ENCODE results near the gene BTRC.

BTRC gene

DNA sequence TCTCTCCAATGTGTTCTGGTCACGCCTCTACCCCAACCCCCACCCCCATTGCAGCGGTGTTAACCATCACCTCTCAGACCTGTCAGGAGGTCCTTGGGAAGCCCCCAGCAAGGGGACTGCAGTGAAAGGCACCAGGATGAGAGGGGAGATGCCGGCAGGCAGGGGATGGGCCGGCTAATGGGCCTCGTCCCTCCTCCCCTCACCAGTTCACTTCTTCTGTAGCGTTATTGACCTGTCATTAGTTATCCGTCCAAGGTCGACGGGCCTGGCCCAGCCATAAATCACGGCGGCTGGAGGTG, 215.3 kb downstream of the BTRC start:
- DNase-seq (ENCODE audit: low read depth), result no peak

DNA sequence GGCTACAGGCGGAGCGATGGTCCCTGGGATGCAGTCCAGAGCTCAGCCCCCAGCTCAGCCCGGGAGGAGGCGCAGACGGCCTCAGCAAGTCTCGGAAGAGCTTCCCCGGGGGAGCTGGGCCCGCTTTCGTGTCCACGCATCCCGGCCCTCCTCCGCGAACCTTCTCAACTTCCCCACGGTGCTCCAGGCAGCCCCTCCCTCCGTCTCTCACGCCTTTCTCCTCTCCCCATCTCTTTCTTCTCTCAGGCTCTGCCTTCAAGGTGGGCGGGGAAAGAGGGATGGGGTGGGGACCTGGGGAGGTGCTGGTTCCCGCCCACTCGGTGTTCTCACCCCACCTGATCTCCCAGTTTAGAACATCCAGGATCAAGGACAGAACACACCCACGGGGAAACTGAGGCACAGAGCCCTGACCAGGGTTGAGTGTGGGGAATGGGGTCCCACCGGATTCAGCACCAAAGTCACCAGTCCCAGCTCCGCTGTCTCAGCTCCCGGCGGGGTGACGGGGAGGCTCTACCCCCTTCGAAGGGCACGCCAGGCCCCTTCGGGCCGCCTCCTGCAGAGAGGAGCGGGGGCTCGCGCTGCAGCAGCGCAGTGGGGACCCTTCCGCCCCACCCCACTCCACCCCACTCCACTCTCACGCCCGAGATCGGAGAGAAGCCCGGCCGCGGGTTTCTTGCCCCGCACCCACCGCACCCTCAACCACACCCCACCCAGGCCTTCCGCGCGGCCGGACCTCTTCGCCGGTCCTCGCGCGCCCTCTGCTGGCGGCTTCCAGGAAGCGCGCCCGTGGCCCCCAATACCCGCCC, 215.9 kb downstream of the BTRC start:
- peak; percentile 75 for DNase-seq (ENCODE audit: low read depth)

DNA sequence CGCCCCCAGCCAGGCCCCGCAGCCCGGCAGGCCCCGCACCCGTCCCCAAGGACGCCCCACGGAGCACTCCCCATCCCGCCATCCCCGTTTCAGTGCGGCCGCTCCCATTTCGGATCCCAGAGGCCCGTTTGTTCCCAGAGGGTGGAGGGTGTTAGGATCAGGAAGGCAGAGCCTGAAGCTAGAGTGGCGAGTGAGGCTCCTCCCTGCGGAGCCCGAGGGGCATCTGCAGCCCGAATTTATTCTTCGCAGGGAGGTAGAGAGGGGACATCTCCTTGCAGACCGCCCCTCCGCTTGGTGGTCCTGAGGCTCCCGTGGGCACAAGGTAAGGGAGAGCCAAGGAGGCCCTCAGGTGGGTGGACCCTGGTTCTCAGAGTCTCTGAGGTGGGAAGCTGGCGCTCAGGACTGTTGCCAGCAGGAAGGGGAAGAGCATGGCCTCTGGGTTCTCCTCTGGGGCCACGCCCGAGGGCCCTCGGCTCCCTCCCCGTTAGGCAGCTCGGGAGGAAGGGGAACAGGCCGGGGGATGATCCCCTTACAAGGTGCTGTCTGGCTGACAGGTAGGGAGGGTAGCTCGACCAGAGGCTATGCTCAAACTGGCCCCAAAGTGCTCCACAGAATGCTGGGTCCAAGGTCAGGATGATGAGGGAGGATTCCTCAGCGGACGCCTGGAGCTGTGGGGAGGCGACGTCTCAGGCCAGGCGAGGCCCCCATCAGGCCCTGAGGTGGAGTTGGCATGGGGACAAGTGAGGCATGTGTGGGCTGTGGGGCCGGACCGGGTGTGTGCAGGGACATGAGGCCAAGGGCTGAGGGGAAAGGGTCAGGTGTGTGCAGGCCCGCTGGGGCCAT, 216.7 kb downstream of the BTRC start:
- DNase-seq (ENCODE audit: low read depth), result no peak

DNA sequence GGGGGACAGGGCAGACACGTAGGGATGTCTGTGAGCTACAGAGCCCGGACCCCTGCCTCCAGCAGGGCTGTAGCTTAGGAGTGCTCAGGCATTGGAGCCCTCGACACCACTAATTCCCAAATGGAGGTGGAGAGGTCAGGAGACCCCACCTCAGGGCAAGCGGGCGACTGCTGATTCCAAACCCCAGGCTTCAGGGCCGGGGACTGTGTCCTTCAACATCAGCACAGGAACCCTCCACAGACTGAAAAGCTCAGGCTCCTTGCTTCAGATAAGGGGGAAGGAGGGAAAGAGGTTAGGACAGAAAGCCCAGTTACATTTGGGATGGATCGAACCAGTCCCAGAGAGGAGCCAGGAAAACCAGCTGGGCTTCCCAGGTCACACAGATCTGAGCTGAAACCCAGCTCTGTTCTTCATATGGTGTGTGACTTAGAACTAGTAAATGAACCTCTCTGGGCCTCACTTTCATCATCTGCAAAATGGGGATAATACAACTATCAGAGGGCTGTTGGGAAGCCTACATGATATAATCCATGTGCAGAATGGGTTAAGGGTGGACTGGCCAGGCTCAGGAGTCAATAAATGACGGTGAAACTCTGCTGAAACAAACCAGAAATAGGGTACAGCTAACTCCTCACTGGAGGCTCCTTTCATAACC, 217.4 kb downstream of the BTRC start:
- DNase-seq (ENCODE audit: low read depth), result no peak

DNA sequence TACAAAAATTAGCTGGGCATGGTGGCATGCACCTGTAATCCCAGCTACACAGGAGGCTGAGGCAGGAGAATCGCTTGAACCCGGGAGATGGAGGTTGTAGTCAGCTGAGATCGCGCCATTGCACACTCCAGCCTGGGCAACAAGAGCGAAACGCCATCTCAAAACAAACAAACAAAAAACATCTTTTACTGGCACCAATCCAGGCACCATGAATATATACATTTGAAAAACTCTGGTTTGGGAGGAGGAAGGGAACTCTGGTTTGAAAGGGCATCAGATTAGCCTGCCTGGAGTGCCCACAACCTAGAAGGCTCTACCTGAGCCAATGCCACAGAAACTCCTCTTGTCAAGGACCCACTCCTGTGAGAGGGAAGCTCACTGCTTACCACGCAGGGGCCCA, 218.2 kb downstream of the BTRC start:
- no peak for DNase-seq (ENCODE audit: low read depth)

DNA sequence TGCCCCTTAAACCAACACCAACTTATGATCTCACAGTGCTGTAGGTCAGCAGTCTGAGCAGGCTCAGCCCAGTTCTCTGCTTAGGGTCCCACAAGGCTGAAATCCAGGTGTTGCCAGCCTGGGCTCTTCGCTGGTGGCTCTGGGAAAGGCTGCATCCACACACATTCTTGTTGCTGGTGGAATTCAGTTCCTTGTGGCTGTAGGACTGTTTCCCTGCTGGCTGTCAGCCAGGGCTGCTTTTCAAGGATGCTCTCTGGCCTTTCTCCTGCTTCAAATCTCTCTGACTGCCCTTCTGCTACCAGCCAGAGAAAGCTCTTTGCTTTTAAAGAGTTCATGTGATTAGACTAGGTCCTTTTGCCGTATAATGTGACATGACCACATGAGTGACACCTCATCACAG, 218.8 kb downstream of the BTRC start:
- DNase-seq (ENCODE audit: low read depth), result no peak

DNA sequence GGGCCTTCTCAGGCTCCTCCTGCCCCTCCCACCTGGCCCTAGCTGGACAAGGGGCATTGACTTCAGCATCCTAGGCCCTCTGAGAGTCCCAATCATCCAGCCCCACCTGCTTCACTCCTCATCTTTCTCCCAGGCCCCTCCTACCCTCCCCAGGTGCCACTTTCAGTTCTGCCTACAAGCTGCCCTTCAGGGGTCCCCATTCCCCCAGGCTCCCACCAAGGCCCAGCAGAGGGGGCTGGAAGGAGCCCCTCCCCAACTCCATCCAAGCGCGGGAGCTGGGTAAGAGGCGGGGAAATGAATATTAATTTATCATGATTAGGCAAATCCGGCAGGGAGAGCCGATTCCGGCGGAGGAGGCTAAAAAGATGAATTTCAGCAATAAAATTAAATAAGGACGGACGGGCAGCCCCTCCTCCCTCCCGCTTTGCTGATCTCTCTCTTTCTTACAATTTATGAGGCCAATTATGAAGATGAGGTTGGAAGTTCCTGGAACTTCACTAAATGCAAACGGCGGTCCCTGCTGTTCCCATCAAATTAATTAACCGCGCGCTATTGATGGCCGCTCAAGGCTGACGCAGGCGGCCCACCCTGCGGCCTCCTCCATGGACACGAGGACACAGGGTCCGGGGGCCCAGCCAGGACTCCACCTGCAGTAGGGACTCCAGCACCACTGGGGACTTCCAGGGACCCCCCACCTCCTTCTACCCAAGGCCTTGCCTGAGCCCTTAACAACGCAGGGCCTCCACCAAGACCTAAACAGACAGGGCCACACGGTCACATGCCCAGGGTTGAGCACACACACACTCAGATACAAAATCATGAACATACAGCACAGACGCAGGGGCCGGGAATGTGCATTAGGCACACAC, 220.2 kb downstream of the BTRC start:
- no peak for DNase-seq (ENCODE audit: low read depth)

DNA sequence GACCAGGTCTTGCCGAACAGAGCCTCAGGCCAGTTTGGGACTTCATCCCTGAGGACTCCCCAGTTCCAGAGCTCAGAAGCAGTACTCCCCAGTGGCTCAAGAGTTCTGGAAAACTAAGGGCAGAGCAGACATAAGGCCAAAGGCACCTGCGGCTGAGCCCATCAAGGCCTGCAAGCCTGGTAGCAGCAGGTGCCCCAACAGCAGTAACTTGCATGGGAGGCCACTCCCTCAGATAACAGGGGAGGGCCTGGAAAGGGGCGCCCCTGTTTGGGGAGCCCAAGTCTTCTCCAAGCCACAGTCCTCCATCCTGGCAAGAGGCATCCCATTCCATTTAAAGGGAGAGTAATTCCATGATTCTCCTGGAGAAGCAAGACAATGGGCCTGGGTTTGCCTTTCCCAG, 221.1 kb downstream of the BTRC start:
- no peak for DNase-seq (ENCODE audit: low read depth)

DNA sequence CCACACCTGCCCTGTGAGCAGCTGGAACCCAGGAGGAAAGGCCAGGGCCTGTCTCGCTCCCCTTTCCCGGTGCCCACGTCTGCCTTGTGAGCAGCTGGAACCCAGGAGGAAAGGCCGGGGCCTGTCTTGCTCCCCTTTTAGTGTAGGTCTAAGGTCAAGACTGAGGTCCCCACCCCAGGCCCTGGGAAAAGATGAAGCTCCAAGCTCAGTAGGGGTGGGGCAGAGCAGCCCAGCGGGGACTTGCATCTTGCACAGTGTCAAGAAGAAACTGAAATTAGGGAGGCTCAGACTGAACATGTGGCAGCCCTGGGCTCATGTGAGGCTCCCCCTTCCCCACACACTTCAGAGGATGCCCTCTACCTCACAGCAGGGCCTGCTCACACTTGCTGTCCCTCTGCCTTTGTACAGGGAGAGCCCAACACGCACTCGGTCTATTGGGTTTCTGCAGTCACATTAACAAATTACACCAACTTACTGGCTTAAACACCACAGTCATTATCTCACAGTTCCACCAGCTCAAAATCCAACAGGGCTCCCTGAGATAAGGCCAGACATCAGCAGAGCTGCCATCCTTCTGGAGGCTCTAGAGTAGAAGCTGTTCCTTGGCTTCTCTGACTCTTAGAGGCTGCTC, 221.7 kb downstream of the BTRC start:
- DNase-seq (ENCODE audit: low read depth), result no peak

DNA sequence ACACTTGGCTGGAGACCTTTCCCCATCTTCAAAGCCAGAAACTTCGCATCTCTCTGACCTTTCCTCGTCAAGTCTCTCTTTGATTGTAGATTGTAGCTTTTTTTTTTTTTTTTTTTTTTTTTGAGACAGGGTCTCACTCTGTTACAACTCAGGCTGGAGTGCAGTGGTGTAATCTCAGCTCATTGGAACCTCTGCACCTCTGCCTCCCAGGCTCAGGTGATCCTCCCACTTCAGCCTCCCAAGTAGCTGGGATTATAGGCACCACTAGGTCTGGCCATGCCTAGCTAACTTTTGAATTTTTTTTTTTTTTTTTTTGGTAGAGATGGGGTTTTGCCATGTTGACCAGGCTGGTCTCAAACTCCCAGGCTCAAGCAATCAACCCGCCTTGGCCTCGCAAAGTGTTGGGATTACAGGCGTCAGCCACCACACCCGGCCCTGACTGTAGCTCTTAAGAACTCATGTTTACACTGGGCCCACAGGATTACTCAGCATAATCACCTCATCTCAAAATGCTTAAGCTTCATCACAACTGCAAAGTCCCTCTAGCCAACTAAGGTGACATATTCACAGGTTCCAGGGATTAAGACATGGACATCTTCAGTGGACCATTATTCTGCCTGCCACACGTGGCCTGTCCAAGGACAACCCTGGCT, 222.4 kb downstream of the BTRC start:
- no peak for DNase-seq (ENCODE audit: low read depth)

DNA sequence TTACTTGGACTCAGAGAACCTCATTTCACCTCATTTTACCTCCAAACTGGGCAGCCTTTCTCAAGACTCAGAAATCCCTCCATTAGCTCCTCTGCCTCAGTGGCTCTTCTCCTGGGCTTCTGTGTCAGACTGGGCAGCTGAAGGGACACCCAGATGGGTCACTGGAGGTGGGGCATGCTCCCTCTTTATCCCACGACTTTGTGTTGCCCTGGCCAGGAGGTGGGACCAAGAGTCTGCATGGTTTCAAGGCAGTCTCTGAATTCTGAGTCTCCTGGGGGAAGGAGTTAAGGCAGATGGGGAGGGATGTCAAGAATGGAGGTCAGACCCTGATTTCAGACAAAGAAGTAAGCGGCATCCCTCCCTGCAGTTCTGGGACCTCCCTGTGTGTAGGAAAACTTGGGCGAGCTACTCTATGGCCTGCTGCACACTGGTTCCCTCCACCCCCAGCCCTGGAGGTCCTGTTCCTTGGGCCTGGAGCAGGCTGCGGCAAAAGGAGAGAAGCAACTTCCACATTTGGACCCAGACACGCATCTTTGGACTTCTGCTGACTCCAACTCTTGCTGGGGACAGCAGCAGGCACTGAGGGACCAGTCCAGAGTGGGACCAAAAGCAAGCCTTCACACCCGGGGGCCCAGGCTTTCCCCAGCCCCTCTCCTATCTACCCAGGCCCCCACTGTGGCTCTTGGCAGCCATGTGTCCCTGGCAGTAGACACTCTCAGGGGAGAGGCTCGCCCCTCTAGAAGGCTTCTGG, 223.3 kb downstream of the BTRC start:
- no peak for DNase-seq (ENCODE audit: low read depth)

DNA sequence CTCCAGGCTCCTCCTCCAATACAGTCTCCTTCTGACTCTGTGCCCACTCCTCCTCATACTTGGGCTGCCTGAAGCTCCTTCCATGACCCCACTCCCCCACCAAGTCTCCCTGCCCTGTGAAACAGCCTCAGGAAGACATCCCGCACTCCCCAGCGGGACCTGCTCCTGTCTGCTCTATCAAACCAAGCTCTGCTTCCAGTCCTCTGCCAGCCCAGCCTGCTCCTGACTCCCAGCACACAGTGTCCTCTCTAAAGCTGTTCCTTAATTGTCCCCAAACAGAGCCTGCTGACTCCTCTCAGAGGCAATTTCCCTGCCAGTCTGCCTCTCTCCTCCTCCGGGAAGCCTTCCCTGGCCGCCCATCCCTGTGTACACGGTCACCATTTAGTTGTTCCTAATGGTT, 224.2 kb downstream of the BTRC start:
- no peak for DNase-seq (ENCODE audit: low read depth)

DNA sequence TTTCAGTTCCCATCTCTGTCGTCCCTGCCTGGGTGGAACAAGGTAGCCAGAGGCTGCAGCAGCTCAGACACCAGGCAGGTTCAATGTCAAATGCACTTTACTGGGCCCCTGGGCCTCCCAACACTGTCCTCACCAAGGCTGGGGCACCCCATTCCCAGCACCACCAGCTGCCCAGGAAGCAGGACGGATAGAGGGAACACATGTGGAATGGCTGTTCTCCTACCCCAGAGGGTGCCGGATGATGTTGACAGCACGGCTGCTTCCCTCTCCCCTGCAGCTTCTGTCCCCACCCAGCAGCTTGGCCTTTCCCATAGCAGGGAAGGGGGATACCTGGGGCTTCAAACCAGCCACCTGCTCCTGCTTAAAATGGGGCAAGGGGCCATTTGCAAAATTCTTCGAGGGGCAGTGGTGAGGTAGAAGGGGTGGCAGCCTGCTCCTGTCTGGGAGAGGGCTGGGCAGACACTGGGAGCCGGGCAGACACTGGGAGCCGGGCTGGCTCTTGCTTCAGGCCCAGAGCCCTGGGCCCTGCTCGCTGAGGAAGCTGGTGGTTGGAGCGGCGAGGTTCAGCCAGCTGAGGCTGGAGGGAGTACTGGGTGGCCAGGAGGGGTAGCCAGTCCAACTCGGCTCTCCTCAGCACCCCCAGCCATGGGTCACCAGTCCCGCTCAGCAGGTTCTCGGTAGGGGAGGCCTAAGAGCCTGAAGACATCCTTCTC, 225.0 kb downstream of the BTRC start:
- DNase-seq (ENCODE audit: low read depth), result no peak

DNA sequence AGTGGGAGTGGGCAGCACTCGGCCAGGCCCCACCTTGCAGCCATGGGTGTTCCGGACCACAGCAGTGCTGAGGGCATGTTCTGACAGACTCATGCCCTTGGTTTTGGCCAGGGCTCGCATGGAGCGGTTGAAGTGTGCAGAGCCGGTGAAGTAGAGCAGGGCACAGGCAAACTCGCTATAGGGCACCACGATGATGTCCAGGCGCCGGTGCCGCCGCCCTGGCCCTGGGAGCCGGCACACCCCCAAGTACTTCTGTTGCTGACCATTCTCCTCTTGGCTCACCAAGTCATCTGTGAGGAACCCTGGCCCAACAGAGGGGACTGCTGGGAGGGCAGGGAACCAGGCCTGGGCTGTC, 225.5 kb downstream of the BTRC start:
- no peak for DNase-seq (ENCODE audit: low read depth)

DNA sequence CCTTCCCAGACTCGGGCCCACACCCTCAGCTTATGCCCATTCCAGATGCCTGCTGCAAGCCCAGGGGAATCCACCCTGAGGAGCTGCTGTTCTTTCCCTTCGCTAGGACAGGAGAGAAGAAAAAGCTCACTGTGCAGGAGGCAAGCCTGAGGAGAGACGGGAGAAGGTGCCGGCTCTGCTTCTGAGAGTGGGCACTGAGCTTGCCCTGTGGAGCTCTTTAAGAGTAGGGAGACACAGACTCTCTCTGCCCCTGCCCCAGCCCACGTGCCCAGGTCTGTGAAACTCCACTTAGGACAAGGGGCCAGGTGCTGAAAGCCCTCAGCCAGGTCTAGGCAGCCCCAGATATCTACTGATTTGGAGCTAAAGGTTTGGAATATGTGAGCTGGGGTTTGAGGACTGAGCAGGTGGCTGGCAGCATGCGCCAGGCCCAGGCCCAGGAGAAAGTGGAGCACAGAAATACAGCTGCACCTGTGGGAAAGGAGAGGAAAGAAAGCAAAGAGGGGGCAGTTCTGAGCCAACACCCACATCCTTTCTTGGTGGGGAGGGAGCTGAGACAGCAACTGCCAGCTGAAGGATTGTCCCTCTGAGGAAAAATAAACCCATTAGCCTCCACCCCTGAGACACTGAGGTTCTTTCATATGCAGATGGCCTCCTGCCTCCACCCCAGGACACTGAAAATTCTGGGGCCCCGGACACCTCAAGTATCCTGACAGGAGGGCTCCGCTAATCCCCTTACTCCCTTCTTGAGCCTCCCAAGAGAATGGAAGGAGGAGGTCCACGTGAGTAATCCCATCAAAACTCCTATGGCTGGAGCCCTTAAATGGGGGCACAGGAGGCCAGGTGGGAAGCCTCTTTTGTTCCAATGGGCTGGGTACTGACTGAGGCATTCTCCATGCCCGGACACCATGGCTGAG, 226.8 kb downstream of the BTRC start:
- DNase-seq (ENCODE audit: low read depth), result no peak

DNA sequence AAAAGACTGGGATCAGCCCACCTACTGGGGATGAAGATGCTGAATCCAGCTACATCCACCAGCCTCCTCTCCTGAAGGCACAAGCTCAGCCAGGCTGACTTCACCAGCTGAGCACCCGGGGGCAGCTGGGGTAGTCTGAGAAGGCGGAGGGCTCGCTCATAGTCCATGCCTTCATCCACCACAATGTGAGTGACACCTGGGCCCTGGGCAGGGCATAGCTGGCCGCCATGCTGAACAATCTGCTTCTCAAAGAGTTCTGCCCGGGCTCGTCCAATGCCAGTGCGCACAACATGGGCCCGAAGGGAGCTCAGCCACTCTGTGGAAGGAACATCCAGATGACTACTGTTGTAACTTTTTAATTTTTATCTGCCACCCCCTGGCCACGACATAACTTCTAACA, 231.9 kb downstream of the BTRC start:
- DNase-seq (ENCODE audit: low read depth), result no peak

DNA sequence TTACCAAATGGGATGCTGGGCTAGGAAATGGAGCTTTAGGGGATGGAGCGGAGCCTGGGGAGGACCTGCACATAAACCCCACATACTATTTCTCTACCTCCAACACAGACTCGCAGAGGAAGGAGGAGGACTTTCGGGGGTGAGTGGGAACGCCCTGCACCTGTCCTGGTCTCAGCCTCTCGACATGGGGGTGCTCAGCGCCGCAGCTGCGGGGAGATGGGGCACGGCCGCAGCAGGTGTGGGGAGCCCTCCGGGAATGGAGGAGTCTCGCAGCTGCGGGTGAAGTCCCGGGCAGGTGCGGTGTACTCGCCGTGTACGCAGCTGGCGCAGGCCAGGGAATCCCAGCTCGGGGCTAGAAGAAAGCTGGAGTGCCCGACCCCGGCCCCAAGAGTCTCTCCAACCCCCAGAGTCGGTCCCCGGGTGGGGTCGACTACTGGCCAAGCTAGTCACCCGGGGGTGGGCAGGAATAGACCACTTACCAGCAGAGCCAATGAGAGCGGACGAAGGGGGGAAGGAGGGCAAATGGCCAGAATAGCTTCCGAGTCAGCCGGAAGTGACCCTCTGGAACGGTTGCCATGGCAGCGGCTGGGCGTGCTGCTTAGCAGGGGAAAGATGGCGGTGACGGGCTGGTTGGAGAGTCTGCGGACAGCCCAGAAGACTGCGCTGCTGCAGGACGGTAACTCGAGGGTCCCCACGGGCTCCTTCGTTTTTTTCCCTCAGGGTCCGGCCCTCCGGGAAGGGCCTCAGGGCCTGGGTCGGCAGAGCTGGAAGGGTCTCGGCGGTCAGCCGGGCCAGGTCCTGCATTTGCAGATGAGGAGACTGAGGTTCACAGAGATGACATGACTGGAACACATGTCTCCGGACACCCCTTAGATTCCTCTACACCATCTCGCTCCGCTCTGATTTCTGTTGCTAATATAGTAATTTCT, 234.0 kb downstream of the BTRC start, which contains the start of the genes DPCD and POLL:
Gene DPCD (plus strand): TSS at position 597 of the 929 bp plus-strand sequence. CDS start 16 bp downstream, at position 613.
Gene POLL (minus strand): TSS at position 533 of the 929 bp plus-strand sequence. CDS start 897 bp downstream, outside the sequence.
- DNase-seq (ENCODE audit: low read depth), result peak; percentile 90
